GM20000 (cell line): Measurements from ENCODE around the gene PSME4.
"Not testable (repeated sequence)": the region's sequence is repeated elsewhere in the genome, so short reads cannot be mapped to it uniquely, and the experiment has no call there.

Experiments used
- DNase-seq: peaks from one replicate; pipeline ENCODE4 v3.0.0; 2012; ENCODE audit warnings: low spot score
- TF ChIP-seq, protein P1 (sequence below): IDR thresholded peaks from 2 replicates; pipeline ENCODE4 v1.5.1; 2012; ENCODE audit warnings: mild to moderate bottlenecking, control low read depth; ENCODE audit errors: extremely low read depth, missing control alignments

PSME4 gene

DNA sequence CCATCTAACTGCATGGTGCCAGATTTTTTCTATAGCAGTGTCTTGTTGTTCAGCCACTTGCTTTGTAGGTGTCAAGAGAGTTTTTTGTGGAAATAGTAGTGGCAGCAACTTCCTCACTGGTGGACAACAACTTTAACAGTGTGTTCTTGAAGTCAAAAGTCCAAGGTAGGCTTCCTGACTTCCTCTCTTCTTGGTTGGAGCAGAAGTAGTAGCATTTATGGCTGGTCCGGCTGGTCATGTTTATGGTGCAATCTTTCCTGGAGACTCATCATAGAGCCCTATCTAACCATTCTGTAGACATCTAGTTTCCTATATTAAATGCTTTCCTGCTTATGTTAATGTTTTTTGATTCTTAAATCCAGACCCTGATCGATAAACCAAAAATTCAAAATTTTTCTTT is 122.7 kb downstream of the PSME4 start:
- DNase-seq: no peak
- TF ChIP-seq, protein P1, sequence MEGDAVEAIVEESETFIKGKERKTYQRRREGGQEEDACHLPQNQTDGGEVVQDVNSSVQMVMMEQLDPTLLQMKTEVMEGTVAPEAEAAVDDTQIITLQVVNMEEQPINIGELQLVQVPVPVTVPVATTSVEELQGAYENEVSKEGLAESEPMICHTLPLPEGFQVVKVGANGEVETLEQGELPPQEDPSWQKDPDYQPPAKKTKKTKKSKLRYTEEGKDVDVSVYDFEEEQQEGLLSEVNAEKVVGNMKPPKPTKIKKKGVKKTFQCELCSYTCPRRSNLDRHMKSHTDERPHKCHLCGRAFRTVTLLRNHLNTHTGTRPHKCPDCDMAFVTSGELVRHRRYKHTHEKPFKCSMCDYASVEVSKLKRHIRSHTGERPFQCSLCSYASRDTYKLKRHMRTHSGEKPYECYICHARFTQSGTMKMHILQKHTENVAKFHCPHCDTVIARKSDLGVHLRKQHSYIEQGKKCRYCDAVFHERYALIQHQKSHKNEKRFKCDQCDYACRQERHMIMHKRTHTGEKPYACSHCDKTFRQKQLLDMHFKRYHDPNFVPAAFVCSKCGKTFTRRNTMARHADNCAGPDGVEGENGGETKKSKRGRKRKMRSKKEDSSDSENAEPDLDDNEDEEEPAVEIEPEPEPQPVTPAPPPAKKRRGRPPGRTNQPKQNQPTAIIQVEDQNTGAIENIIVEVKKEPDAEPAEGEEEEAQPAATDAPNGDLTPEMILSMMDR: no peak

DNA sequence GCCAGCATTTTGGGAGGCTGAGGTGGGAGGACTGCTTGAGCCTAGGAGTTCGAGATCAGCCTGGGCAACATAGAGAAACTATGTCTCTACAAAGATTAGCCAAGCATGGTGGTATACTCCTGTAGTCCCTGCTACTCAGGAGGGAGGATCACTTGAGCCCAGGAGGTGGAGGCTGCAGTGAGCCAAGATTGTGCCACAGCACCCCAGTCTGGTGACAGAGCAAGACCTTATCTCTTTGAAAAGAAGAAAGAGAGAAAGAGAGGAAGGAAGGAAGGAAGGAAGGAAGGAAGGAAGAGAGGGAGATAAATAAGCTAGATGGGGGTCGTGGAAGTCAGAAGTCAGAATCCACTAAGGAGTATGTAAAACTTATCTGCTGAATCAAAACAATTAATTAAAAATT is 127.2 kb downstream of the PSME4 start:
- TF ChIP-seq, protein P1: no peak
- DNase-seq: no peak

DNA sequence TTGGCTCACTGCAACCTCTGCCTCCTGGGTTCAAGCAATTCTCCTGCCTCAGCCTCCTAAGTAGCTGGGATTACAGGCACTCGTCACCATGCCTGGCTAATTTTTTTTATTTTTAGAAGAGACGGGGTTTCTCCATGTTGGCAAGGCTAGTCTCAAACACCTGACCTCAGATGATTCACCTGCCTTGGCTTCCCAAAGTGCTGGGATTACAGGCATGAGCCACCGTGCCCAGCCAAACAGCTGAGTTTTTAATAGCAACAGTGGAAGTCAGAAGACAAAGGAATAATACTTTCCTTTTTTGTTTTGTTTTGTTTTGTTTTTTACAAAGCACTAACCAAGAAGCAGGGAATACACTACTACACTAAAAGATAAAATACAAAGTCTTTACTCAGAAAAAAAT is 127.9 kb downstream of the PSME4 start:
- DNase-seq: no peak
- TF ChIP-seq, protein P1: no peak

DNA sequence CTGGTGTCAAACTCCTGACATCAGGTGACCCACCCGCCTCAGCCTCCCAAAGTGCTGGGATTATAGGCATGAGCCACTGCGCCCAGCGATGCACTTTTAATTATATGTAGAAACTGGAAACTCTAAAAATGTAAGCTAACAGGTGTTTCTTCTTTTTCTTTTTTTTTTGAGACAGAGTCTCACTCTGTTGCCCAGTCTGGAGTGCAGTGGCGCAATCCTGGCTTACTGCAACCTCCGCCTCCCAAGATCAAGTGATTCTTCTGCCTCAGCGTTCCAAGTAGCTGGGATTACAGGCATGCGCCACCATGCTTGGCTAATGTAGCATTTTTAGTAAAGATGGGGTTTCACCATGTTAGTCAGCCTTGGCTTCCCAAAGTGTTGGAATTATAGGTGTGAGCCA is 129.1 kb downstream of the PSME4 start:
- not testable (repeated sequence) for DNase-seq

DNA sequence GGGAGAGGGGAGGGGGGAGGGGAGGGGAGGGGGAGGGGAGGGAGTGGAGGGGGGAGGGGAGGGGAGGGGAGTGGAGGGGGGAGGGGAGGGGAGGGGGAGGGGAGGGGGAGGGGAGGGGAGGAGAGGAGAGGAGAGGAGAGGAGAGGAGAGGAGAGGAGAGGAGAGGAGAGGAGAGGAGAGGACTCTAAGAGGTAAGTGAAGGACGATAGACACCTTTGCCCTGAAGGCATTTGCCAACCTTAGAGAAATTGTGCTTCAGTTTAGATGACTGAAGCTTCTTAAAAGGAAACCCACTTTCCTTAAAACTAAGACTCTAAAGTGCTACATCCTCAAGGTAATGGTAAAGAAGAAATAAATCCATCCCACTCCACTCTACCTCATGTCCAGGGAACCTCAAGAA is 130.2 kb downstream of the PSME4 start:
- no peak for DNase-seq
- TF ChIP-seq, protein P1: no peak

DNA sequence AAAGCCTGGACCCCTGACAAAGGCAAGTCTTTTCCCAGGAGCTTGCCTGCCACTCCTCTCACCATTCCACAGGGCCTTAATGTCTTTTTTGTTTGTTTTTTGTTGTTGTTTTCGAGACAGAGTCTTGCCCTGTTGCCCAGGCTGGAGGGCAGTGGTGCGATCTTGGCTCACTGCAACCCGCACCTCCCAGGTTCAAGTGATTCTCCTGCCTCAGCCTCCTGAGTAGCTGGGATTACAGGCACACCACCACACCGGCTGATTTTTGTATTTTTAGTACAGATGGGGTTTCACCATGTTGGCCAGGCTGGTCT is 140.9 kb downstream of the PSME4 start:
- DNase-seq: not testable (repeated sequence)

DNA sequence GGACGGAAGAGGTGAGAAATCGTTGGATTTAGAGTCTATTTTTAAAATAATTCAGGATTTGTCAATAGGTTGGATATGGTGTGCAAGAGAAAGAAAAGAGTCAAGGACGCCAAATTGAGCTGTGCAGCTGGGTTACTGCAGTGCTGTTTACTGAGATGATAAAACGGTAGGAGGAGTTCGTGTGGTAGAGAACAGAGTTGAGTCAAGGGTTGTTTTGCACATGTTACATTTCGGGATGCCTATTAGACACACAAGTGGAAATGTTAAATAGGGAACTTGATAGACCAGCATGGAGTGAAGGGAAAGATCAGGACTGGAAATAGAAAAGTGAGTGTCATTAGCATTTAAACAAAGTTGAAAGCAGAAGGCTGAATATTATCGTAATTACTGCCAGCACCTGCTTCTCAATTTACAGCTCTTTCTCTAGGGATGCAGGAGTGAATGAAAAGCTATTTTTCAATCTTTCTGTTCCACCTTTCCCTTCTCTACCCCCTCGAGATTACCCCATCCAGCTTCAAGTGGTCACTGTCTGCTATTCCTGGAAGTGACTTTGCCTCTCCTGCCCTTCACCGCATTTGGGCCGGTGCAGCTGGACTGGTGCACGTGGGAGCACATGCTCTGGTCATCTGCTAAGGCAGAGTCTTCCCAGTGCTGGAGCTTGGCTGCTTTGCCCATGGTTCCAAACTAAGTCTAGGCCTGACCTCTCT is 141.4 kb downstream of the PSME4 start:
- TF ChIP-seq, protein P1: no peak
- no peak for DNase-seq

DNA sequence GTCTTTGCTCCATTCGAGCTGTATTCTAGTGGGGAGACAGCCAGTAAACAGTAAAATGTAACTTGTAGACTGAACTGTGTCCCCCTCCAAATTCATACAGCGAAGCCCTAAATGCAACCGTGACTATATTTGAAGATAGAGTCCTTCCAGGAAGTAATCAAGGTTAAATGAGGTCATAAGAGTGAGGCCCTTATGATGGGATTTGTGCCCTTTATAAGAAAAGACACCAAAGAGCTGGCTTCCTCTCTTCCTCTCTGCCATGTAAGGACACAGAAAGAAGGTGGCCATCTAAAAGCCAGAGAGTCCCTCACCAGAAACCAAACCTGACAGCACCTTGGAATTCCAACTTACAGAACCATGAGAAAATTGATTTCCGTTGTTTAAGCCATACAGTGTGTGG is 142.5 kb downstream of the PSME4 start:
- no peak for DNase-seq
- TF ChIP-seq, protein P1: no peak
